HG02981 (cell line): ENCODE measurements around the gene SYT3.
A peak's percentile ranks its signal among the peaks of the same experiment; 100 is the strongest.

ENCODE experiments used
- ATAC-seq: cut with Tn5 transposase; IDR thresholded peaks from one replicate; pipeline ENCODE4 v1.9.1; 2021; ENCODE audit warnings: mild to moderate bottlenecking, moderate library complexity; ENCODE audit not compliant: unreplicated experiment

Gene SYT3, protein sequence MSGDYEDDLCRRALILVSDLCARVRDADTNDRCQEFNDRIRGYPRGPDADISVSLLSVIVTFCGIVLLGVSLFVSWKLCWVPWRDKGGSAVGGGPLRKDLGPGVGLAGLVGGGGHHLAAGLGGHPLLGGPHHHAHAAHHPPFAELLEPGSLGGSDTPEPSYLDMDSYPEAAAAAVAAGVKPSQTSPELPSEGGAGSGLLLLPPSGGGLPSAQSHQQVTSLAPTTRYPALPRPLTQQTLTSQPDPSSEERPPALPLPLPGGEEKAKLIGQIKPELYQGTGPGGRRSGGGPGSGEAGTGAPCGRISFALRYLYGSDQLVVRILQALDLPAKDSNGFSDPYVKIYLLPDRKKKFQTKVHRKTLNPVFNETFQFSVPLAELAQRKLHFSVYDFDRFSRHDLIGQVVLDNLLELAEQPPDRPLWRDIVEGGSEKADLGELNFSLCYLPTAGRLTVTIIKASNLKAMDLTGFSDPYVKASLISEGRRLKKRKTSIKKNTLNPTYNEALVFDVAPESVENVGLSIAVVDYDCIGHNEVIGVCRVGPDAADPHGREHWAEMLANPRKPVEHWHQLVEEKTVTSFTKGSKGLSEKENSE

GRCh38 chr19:50639121-50640112, at the start of gene SYT3:
SYT3 (minus strand) TSS chr19:50639881; CDS start chr19:50637411, 2,470 bp downstream.
- ATAC-seq = no peak

- ATAC-seq = no peak
Observed at GRCh38 chr19:50688766-50689165, 49.1 kb upstream of the SYT3 start.

DNA sequence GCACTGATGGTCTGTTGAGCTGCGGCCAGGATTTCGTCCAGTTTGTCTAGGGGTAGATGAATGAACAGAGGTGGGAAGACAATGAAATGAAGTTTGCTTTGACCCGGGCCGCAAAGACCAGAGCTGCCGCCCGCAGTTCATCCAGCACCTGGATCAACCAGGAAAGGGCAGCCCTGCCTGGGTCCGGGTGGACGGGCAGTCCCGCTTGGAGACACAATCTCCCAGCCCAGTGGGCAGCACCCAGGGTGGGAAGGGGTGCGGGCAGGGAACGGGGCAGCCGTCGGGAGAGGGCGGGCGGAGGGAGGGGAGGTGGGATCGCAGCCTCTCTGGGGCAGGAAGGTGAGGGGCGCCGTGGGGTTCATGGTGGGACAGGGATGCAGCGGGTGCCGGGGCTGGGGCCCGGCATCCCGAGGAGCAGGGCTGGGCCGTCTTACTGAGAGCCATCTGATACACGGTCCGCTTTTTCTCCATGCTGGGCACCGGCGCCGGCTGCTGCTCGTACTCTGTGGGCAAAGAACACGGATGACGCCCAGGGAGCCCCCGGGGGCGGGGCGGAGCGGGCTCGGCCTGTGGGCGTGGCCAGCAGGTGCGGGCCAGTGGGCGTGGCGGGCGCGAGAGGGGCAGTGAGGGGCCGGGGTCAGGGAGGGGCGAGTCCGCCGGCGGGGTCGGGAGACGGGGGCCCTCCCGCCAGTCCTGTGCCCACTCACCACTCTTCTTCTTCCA, 46.8 kb upstream of the SYT3 start:
- ATAC-seq = no peak

- peak; percentile 68 for ATAC-seq
Observed at GRCh38 chr19:50679177-50680125, 39.8 kb upstream of the SYT3 start.

- no peak for ATAC-seq
Observed at GRCh38 chr19:50678323-50678722, 38.6 kb upstream of the SYT3 start.

- ATAC-seq = no peak
Observed at GRCh38 chr19:50677636-50678035, 38.0 kb upstream of the SYT3 start.

- no peak for ATAC-seq
Observed at GRCh38 chr19:50676625-50677197, 37.0 kb upstream of the SYT3 start.

GRCh38 chr19:50673118-50673517, 33.4 kb upstream of the SYT3 start:
- no peak for ATAC-seq

GRCh38 chr19:50670102-50670380, 30.4 kb upstream of the SYT3 start:
- no peak for ATAC-seq

GRCh38 chr19:50669302-50670101, 29.8 kb upstream of the SYT3 start:
- ATAC-seq = no peak

- ATAC-seq = no peak
Observed at GRCh38 chr19:50668879-50669278, 29.2 kb upstream of the SYT3 start.

- ATAC-seq = no peak
Observed at GRCh38 chr19:50668416-50668815, 28.7 kb upstream of the SYT3 start.

DNA sequence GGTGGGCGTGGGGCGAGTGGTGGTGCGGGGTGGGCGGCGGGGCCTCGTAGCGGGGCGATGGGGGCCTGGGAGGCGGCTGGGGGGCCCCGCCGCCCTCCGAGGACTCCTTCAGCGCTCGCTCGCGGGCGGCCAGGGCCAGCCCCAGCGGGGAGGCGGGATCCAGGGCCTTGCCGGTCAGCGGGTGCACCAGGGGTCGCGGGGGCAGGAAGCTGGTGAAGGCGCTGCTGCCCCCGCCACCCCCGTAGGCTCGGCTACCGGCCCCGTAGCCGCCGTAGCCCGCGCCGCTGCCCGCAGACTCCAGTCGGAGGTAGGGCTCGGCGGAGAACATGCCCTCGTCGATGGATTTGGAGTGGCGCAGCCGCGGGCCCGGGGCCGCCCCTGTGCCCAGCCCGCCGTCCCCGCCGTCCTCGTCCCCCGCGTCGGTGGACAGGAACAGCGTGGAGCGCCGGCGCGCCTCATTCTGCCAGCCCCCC, 28.1 kb upstream of the SYT3 start:
- ATAC-seq = no peak

DNA sequence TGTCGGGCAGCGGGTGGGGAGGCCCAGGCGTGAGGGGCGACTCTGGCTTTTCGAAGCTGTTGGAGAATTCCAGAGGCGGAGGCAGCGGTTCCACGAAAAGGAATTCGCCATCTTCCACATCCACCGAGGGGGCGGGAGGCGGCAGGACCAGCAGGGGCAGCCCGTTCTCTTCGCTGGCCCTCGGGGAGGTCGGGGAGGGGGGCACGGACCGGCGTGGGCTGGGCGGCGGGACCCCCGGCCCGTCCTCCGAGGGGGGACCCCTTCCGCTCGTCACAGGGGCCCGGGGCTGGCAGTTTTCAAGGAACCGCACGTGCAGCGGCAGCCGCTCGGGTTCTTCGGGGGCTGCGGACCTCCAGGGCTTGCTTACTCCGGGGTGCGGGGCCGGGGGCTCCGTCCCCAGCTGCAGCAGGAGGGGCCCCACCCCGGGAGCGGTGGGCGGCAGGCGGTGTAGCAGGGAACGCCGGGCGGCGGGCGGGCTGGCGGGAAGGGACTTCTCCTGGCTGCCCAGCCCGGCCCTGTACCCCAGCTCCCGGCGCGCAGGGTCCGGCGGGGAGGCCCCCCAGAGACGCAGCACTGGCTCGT, 27.6 kb upstream of the SYT3 start:
- no peak for ATAC-seq

DNA sequence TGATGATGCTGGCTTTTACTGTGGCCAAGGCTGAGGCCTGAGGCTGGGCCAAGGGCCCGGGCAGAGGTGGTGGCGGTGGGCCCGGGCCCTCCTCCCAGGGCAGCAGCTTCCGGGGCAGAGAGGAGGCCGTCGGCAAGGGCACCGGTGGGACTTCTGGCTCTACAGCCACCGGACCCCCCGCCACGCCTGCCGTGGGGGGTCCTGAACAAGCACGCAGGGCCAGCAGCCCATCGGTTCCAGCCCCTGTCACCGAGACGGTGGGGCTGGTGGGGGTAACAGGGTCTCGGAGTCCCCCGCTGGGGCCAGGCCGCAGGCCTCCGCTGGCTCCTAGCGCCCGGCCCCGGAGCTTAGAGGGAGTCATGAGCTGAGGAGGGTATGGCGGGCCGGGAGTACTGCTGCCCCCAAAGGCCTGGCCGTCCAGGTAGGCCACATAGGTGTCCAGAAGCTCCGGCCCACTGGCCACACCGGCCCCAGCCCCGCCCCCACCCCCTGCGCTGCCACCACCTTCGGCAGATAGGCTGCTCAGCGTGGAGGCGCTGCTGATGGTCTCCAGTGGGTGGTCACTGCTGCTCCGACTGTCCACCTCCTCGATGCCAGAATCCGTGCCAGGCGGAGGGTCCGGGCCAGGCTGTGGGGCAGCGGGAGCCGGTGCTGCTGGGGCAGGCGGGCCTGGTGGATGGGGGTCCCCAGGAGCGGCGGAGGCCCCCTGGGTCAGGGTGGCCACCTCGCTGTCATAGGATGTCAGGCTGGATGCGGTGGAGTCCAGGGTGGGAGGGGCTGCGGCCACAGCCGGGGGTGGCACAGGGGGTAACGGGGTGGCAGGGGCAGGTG, 26.9 kb upstream of the SYT3 start:
- no peak for ATAC-seq

DNA sequence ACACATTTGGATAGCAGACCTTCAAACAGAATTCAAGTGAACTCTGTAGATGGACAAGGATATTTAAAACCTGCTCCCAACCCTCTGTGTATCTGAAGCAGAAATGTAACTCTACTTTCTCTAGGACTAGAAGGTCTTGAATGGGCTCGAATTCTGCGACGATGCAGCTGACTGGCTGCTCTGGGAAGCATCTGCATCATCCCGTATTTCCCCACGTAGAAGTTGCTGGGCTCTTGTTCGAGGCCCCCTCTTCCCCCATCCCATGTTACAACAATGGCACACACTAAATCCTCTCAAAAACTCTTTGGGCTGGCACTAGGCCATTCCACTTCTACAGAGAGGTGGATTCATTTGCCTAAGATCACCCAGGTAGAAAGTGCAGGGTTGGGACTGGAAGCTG, 24.5 kb upstream of the SYT3 start:
- no peak for ATAC-seq

DNA sequence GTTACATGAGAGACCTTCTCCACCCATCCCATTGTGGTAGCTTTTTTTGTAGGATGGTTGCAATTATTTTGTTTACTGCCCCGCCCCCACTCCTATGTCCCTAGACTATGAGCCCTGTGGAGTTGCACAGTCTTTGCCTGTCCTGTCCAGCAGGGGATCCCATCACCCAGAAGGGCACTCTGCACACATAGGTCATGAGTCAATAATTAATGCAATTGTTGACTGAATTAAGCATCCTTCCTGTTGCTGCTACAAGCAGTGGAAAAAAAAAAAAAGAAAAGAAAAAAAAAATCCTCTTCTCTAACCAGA, 23.8 kb upstream of the SYT3 start:
- ATAC-seq = no peak
